Measurements from ENCODE around the gene DDX39B. TPM values are rescaled to one million over a fixed set of nuclear protein-coding genes. Genes with fewer than 3 reads are reported as not detected.
"Not testable (repeated sequence)": the region's sequence is repeated elsewhere in the genome, so short reads cannot be mapped to it uniquely, and the experiment has no call there.

The DDX39B gene
- 384 and 391 TPM in 2 replicates for total RNA-seq (2014; rRNA removed; shearing (Covaris generic))
- 324 and 362 TPM in 2 replicates for polyA plus RNA-seq (2015; cell fraction: cytosol; rRNA removed)
- 735 and 747 TPM in 2 replicates for polyA plus RNA-seq (2015; cell fraction: nucleus; rRNA removed)

DNA sequence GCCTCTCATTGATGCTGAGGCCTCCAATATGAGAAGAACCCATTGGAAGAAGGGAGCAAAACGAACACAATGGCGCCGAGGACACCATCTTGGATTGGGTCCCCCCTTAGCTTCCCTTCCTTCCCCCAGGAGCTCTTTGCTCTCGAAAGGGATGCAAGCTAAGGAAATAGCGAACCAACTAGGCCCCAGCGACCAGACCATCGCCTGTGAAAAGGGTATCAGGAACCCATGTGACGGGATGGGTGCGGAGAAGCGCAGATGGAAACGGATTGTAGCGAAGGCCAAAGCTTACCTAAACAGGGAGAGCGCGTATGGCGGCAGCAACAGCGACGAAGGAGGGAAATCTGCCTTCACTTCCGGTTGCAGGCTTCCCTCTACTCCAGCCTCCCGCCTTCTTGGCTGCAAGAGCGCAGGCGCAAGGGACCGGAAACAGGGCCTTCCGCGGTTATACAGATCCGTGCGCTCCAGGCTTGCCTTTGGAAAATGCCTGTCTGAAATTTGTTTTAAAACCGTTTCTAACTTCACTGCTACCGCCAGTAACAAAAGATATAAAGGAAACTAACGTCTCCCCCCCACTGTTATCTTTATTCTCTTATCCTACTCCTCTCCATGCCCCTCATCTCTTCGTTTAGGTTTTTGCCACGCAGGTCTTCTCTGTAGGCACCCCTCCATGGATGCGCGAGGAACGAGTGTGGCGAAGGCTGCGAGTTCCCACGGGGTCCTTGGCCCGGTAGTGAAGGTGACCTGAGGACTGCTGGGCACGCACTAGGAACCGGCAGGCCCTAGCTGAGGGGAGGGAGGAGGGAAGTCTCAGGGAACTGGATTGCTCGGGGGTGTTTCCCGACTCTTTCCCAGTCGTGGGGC is at the start of gene DDX39B:
TSS of gene DDX39B (minus strand) at position 346 of the 864 bp plus-strand sequence. CDS start 1,471 bp downstream, outside the sequence.
- in situ Hi-C loops (cut with HindIII; ENCODE audit: low pct_unique_long_range_greater_than_20kb, low sequenced_read_pairs): no loop called here
- DNase-seq (ENCODE audit: low read depth, low spot score): peak; percentile 97

DNA sequence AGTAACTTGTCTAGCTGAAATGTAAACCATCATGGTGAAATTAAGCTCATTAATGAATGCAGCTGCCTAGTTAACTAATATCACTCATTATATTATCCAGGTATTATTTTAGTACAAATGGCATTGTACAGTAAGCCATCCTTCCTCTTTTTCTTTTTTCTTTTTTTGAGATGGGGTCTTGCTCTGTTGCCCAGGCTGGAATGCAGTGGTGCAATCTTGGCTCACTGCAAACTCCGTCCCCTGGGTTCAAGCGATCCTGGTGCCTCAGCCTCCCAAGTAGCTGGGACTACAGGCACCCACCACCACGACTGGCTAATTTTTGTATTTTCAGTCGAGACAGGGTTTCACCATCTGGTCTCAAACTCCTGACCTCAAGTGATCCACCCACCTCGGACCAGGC is 48.9 kb upstream of the DDX39B start:
- in situ Hi-C loops (cut with HindIII; ENCODE audit: low pct_unique_long_range_greater_than_20kb, low sequenced_read_pairs); DNase-seq (ENCODE audit: low read depth, low spot score): not testable (repeated sequence)

DNA sequence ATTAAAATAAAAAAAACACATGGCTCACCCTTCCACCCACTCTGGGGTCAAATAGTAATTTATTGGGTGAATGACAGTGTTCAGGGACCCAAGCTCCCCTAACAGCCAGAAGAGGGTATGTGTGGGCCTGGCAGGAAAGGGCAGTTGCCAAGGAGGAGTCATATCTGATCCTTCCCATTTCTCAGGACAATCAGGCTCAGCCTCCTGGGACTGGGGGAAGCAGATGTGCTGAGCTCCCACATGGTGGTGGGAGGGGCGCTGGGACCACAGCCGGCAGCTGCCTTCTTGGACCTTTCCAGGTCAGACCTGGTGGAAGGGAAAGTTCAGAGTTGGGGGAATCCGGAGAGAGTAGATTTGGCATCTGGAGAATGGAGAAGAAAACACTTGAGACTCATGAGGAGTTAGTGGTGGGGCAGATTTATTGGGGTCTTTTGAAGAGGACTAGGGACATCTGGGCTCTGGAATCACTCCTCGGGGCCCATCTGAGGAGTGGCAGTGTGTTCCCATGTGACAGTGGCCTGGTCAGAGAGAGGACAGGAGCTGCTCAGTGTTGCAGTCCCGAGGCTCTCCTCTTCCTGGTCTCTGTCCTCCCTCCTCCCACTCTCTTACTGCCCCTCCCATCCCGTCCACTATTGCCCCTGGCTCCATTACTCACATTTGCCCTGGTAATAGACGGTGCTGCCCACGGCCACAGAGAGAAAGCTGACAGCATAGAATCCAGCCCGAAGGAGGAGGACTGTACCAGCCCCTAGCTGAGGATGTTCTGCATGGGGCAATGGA is 47.3 kb upstream of the DDX39B start:
- peak; percentile 15 for DNase-seq (ENCODE audit: low read depth, low spot score)
- in situ Hi-C loops (cut with HindIII; ENCODE audit: low pct_unique_long_range_greater_than_20kb, low sequenced_read_pairs): no loop called here

DNA sequence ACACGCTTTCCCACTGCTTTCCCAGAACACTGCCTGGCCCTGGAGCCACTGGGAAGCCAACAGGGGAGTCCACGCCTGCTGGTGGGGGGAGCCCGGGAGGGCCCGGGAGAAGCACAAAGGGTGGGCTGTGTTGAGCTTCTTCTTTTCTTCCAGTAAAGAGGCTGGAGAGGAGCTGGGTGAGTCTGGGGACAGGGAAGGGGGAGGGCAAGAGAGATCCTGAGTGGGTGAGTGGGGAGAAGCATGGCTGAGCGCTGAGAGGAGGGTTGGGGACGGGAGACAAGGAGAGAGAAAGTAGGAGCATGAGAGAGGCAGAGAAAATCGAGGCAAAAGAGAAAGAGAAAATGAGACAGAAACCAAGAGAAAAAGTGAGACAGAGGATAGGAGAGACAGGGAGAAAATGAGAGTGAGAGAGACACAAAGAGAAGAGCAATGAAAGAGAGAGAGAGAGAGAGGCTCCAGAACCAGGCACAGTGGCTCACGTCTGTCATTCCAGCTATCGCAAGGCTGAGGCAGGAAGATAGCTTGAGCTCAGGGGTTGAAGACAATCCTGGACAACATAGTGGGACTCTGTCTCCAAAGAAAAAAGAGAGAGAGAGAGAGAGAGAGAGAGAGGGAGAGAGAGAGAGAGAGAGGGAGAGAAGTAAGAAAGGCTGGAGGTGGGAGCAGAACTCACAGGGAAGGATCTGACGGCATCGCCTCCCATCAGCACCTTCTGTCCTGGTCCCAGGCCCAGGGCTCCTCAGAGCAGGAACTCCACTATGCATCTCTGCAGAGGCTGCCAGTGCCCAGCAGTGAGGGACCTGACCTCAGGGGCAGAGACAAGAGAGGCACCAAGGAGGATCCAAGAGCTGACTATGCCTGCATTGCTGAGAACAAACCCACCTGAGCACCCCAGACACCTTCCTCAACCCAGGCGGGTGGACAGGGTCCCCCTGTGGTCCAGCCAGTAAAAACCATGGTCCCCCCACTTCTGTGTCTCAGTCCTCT is 46.3 kb upstream of the DDX39B start:
- in situ Hi-C loops (cut with HindIII; ENCODE audit: low pct_unique_long_range_greater_than_20kb, low sequenced_read_pairs): no loop called here
- DNase-seq (ENCODE audit: low read depth, low spot score): no peak

DNA sequence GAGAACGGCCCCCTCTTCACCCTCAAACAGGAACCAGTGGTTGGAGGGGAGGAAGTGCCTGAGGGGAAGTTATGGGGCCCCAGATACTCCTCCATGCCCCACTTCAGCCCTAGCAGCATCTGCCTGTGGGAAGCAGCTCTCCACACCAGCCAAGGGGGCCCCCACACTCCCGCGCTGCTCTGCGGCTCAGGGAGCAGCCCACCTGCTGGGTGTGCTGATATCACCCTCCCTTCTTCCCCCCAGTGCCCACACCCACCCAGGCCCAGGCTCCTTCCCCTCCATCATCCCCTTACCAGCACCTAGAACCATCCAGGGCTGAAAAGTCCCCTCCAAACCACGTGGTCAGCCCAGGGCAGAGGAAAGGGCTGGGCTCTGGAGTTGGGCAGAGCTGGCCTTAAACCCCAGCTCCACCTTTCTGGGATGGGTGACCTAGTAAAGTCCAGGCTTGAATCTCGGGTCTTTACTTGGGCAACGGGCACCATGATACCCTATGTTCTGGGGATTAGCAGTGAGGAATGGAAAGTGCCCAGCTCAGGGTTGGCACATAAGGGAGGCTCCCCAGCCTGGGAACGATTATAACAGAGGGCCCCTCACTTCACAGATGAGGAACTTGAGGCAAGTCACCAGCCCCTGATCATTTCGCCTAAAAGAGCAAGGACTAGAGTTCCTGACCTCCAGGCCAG is 44.9 kb upstream of the DDX39B start:
- no peak for DNase-seq (ENCODE audit: low read depth, low spot score)
- in situ Hi-C loops (cut with HindIII; ENCODE audit: low pct_unique_long_range_greater_than_20kb, low sequenced_read_pairs): no loop called here

DNA sequence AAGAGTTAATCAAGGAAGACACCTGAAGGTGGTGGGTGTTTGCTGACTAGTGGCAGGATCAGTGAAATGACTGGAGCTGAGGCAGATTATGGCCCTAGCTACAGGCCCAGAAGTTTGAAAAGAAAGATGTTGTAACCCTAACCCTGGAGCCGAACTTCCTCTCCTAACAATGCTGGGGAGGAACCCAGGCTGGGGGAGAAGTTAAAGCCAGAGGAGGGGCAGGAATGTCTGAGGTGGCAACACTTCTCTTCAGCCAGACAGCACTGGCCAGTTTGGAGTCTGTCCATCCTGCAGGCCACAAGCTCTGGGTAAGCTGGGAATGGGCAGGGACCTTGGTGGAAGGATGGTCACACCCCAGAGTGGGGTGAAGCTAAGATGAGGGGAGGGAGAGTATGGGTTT is 44.2 kb upstream of the DDX39B start, which contains the start of gene LST1:
TSS of gene LST1 (plus strand) at position 270 of the 400 bp plus-strand sequence. CDS start 1,023 bp downstream, outside the sequence.
- in situ Hi-C loops (cut with HindIII; ENCODE audit: low pct_unique_long_range_greater_than_20kb, low sequenced_read_pairs): no loop called here
- DNase-seq (ENCODE audit: low read depth, low spot score): no peak

DNA sequence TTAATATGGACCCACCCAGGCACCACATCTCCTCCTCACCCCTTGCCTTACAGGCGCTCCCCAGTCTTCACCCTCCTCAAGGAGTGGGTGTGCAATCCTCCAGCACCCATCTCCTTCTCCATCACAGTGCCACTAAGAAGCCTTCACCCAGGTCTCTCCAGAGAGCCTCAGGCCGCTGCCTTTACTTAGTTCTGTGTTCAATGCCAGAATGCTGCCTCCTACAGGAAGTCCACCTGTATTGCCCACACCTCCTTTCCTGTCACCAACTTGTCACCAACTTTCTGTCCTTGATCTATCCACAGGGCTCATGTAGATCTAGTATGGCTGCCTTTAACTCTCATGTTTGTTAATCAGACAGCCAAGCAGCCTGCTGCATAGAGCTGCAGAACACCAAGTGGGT is 43.7 kb upstream of the DDX39B start:
- in situ Hi-C loops (cut with HindIII; ENCODE audit: low pct_unique_long_range_greater_than_20kb, low sequenced_read_pairs): no loop called here
- DNase-seq (ENCODE audit: low read depth, low spot score): peak; percentile 45

DNA sequence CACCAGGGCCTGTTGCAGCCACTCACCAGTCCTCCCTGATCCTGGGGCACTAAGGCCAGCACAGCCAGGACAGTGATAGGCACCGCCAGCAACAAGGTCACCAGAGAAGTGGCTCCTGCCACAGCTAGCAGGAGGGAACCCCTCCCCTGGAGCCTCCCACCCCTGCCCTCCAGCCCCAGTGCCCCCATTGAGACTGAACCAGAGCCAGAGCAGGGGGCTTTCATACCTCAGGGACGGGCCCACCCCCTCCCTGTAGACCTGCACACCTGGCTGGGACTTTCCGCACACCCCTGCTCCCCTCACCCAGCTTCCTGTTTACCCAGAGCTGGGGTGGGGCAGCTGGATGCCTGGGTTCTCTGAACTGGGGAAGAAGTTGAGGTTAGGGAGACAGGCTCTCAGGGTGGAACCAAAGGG is 40.4 kb upstream of the DDX39B start, which contains the start of gene LTB:
TSS of gene LTB (minus strand) at position 195 of the 414 bp plus-strand sequence. CDS start at position 188, 7 bp downstream.
- in situ Hi-C loops (cut with HindIII; ENCODE audit: low pct_unique_long_range_greater_than_20kb, low sequenced_read_pairs): no loop called here
- no peak for DNase-seq (ENCODE audit: low read depth, low spot score)

DNA sequence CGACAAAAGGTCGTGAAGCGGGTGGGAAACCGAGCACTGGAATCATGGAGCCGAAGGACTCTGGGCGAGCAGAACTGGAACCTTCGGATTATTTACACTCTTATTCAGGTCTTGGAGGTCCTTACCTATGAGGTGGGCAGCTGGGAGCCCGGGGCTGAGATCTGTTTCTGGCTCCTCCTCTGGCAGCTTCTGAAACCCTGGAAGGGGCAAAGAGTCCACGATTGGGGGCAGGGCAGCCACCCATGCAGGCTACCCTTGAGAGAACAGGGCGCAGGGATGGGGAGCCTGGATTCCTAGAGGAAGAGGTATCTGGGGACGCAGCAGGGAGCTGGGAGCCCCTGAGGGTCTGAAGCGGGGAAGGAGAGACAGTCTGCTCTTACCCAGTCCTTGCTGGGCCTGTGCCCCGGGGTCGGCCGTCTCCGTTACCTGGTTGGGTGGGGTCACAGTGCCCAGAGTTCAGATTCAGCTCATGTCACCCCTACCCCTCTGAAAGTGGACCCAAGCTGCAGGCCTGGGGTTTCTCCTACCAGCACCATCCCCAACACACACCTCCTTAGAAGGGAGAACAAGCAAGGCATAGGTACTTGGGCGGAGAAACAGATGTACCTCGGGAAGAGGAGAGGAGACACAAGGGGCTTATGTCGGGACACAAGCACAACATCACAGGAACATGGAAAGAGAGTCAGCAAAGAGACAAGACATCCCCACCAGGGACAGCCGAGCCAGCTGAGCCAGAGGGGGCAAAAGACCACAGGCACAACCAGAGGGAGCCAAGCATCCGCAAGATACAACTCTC is 39.8 kb upstream of the DDX39B start:
- in situ Hi-C loops (cut with HindIII; ENCODE audit: low pct_unique_long_range_greater_than_20kb, low sequenced_read_pairs): no loop called here
- no peak for DNase-seq (ENCODE audit: low read depth, low spot score)

DNA sequence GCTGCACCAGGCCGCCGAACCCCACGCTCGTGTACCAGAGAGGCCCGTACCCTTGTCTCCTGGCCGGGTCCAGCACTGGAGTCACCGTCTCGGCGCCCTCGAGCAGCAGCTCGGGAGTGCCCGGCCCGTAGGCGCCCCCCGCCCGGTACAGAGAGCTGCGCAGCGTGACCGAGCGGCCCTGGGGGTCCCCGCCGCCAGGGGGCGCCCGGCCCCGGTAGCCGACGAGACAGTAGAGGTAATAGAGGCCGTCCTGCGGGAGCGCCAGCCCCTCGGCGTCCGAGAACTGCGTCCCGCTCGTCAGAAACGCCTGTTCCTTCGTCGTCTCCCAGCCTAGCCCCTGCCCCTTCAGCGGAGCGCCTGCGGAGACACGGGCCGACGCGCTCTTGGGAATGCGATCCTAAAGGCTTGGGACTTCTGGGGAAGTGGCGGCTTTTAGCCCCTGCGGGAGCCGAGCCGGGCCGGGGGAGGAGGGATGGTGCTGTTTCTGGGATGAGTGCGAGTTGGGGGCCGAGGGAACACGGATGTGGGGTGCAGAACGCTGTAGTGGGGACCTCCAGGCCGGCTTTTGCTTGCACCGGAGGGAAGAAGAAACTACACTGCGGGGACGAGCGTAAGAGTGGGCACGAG is 39.1 kb upstream of the DDX39B start:
- DNase-seq (ENCODE audit: low read depth, low spot score): peak; percentile 75
- in situ Hi-C loops (cut with HindIII; ENCODE audit: low pct_unique_long_range_greater_than_20kb, low sequenced_read_pairs): no loop called here

DNA sequence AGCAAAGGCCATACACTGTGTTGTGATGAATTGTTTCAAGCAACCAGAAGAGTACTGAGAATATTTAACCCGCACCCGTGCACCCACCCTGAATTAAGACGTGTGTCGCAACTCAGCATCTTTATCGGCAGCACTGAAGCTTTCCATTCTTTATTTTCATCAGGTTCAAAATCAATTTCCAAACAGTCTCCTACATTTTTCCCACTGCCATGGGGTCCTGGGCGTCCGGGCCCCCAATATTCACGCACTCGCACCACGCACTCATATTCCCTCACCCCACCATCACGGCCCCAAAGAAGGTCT is 38.6 kb upstream of the DDX39B start:
- in situ Hi-C loops (cut with HindIII; ENCODE audit: low pct_unique_long_range_greater_than_20kb, low sequenced_read_pairs): no loop called here
- no peak for DNase-seq (ENCODE audit: low read depth, low spot score)

DNA sequence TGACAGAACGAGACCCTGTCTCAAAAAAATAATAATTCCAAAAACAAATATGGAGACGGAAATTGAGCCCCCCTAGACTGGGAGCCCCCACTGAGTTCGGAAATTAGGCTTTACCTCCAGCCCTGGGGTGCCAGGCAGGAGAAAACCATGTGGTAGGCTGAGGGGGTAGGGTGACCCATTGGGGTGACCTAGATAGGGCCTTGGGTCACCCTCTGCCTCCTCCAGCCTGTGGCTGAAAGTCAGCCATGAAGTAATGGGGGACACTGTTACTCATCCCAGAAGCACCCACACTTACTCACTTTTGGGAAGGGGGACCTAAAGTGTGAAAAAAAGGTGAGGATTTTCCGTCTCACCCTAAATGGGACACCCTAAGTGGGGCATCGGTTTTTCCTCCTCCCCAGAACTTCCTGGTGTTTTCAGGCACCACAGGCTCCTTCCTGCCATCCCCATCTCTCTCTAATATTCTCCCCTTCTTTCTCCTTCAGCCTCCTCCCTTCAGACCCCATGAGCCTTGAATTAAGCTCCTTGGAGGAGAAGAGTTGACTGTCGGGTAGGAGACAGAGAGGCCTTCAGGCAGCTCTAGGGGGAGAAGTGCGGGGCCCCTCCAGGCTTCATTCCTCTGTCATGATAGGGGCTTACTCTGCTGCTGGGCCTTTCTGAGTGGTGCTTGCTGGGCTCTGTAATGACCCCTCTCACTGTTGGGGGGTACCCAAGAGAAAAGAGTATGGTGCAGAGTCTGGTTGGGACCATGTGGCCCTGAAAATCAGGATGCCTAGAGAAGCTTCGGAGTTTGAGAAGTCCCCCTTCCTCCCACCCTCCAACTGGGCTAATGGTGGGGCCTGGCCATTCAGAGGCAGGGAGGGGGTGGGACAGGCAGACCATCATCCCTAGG is 38.0 kb upstream of the DDX39B start:
- in situ Hi-C loops (cut with HindIII; ENCODE audit: low pct_unique_long_range_greater_than_20kb, low sequenced_read_pairs): no loop called here
- DNase-seq (ENCODE audit: low read depth, low spot score): no peak

DNA sequence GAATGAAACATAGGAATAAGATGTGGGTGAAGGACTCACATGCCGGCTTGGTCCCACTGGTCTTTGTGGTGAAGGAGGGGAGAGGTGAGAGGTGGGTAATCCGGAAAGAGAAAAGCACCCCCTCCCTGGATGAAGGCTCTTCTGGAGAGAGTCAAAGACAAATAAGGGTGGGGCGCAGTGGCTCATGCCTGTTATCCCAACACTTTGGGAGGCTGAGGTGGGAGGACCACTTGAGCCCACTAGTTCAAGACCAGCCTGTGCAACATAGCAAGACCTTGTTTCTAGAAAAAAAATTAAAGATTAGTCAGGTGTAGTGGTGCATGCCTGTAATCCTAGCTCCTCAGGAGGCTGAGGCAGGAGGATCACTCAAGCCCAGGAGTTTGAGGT is 37.3 kb upstream of the DDX39B start:
- no peak for DNase-seq (ENCODE audit: low read depth, low spot score)
- in situ Hi-C loops (cut with HindIII; ENCODE audit: low pct_unique_long_range_greater_than_20kb, low sequenced_read_pairs): no loop called here

DNA sequence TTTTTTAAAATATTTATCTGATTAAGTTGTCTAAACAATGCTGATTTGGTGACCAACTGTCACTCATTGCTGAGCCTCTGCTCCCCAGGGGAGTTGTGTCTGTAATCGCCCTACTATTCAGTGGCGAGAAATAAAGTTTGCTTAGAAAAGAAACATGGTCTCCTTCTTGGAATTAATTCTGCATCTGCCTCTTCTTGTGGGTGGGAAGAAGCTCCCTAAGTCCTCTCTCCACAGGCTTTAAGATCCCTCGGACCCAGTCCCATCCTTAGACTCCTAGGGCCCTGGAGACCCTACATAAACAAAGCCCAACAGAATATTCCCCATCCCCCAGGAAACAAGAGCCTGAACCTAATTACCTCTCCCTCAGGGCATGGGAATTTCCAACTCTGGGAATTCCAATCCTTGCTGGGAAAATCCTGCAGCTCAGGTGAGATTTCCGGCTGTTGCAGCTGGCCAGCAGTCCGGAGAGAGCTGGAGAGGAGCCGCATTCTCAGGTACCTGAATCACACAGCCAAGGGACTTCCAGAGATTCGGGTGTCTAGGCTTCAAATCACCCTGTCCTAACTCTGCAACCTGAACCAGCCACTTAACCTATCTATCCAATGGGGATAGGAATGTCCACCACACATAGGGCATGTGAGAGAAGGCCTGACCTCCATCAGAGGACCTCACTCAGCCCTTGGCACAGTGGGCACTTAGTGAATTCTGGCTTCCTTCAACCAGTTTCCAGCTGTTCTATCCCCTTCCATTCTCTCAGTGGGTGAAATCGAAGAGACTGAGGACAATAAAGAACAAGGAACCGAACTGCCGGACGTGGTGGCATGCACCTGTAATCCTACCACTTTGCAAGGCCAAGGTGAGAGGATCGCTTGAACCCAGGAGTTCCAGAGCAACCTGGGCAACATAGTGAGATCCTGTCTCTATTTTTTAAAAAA is 36.6 kb upstream of the DDX39B start:
- no peak for DNase-seq (ENCODE audit: low read depth, low spot score)
- in situ Hi-C loops (cut with HindIII; ENCODE audit: low pct_unique_long_range_greater_than_20kb, low sequenced_read_pairs): no loop called here
